ENCODE results near the gene PBX4.

PBX4 gene

DNA sequence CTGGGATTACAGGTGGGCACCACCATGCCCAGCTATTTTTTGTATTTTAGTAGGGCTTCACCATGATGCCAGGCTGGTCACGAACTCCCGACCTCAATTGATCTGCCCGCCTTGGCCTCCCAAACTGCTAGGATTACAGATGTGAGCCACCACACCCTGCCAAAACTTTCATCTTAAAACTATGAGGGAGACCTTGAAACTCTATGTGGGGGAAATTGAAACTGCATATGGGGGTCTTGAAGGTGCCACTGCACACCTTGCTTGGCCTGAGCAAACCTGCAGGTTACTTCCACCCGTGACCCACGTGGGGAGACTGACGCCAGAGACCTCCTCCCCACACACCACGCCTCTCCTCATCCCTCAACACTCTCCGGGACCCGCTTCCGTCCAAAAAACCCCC is 64.8 kb downstream of the PBX4 start:
- no peak for TF ChIP-seq Cebpa-rat (IDR thresholded peaks at IDR 0.05)
- H3K9ac ChIP-seq, result no peak overlapping the region
- H3K4me3 ChIP-seq, result no peak overlapping the region
- no peak overlapping the region for H3K4me2 ChIP-seq
- H3K9me3 ChIP-seq (replicated peaks in 1 of 11), result no peaks in the 10 kb centered on the region; a peak in 1 of 22 replicates
- H3K27ac ChIP-seq, result no peak overlapping the region
- no peaks in the 10 kb centered on the region for H3K36me3 ChIP-seq
- no peaks in the 10 kb centered on the region for H3K27me3 ChIP-seq
- H4K20me1 ChIP-seq, result no peaks in the 10 kb centered on the region
- H3K4me1 ChIP-seq, result peaks cover 0 to 18% (median 12%) of the 10 kb centered on the region in 10 experiments; a peak in 14 of 20 replicates

DNA sequence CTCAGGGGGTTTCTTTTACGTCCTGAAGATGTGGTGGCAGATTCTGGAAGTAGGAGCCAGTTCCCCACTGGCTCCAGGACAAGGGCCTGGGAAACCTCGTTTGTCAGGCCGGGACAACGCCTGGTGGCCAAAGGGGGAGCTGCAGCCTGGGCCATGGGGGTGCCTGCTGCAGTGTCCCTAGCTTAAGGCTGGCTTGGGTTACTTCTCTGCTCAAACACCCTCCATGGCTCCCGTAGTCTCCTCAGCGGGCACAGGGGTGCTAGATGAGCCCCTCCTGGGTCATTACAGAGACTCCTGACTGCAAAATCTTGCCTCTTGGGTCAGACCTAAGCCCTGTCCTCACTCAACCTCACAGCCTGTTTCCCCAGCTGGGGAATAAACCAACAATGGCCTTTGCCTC is 65.7 kb downstream of the PBX4 start:
- no peak for TF ChIP-seq Cebpa-rat (IDR thresholded peaks at IDR 0.05)
- no peaks in the 10 kb centered on the region; a peak in 1 of 22 replicates for H3K9me3 ChIP-seq (replicated peaks in 1 of 11)
- peaks cover 0 to 11% (median 9%) of the 10 kb centered on the region in 10 experiments; a peak in 13 of 20 replicates for H3K4me1 ChIP-seq
- no peak overlapping the region for H3K4me3 ChIP-seq
- no peak overlapping the region for H3K4me2 ChIP-seq
- no peaks in the 10 kb centered on the region for H4K20me1 ChIP-seq
- H3K27me3 ChIP-seq, result no peaks in the 10 kb centered on the region
- H3K27ac ChIP-seq, result no peak overlapping the region
- no peak overlapping the region for H3K9ac ChIP-seq
- H3K36me3 ChIP-seq, result no peaks in the 10 kb centered on the region

DNA sequence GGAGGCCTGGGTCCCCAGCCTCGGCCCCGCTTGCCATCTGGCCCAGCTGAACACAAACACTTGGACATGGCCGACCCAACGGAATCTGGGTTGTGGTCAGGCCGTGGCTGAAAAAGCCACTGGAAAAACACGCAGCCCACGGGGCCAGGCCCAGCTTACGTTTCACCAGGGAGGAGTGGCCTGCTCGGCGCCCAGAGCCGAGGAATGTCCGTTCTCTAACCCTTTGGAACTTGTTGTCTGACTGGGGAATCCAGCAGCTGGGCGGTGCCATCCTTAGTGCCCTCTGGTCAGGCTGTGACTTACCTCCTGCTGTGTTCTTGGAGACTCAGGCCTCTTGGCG is 66.7 kb downstream of the PBX4 start:
- Histone ChIP-seq H3K4me1 (peaks cover 0 to 11% (median 9%) of the 10 kb centered on the region in 10 experiments; a peak in 13 of 20 replicates), H3K27ac (peak overlapping the region in 2 of 11 experiments; percentile 33 to 38; a peak in 4 of 22 replicates), H3K4me2 (peak overlapping the region in 8 of 11 experiments; percentile 3 to 52 (median 32); a peak in 13 of 22 replicates), H3K9ac (peak overlapping the region in 5 of 11 experiments; percentile 5 to 52 (median 45); a peak in 4 of 22 replicates), H3K4me3 (no peak overlapping the region), H4K20me1 (no peaks in the 10 kb centered on the region), H3K36me3 (no peaks in the 10 kb centered on the region), H3K9me3 (replicated peaks in 1 of 11) (no peaks in the 10 kb centered on the region; a peak in 1 of 22 replicates), H3K27me3 (no peaks in the 10 kb centered on the region)
- no peak for TF ChIP-seq Cebpa-rat (IDR thresholded peaks at IDR 0.05)

DNA sequence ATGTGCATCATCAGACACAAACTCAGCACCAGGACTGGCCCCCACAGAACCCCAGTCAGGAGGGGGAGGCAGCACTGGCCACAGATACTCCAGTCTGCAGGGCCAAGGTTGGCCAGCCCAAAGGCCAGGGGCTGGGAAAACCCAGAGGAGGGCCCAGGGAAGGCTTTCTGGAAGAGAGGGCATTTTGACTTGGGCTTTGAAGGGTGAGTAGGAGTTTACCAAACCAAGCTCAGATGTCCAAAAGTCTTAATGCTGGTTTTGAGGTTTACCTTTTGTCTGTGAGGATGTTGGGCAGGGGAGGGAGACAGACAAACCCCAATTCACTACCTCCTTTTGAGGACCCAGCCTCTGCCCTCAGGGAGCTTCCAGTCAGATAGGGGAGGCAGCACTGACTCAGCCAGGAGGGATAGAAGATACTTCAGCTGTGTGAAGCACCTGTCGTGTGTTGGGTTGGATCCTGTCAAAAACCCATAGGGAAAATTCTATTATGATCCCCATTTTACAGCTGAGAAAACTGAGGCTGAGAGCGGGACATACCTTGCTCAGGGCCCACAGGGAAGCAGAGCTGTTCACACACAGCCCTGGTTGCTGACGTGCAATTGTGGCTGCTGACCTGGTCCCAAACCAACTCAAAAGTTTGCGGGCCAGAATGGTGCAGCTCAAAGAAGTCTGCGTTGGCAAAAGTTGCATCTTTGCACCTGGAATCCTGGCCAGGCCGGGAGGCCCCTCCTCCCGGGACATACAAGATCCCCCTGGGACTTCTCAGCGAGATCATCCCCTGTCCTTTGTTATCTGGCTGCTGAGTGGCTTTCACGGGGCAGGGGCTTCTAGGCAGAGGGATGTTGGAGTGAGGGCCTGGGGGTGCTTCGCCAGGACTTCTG is 67.3 kb downstream of the PBX4 start:
- H3K9me3 ChIP-seq (replicated peaks in 1 of 11), result no peaks in the 10 kb centered on the region; a peak in 1 of 22 replicates
- H3K4me1 ChIP-seq, result peaks cover 0 to 14% (median 9%) of the 10 kb centered on the region in 10 experiments; a peak in 13 of 20 replicates
- TF ChIP-seq Cebpa-rat (IDR thresholded peaks at IDR 0.05), result no peak
- H3K36me3 ChIP-seq, result no peaks in the 10 kb centered on the region
- peak overlapping the region in 2 of 11 experiments; percentile 33 to 38; a peak in 4 of 22 replicates for H3K27ac ChIP-seq
- no peaks in the 10 kb centered on the region for H3K27me3 ChIP-seq
- H3K9ac ChIP-seq, result peak overlapping the region in 5 of 11 experiments; percentile 5 to 52 (median 45); a peak in 4 of 22 replicates
- no peak overlapping the region for H3K4me3 ChIP-seq
- no peaks in the 10 kb centered on the region for H4K20me1 ChIP-seq
- peak overlapping the region in 8 of 11 experiments; percentile 3 to 52 (median 32); a peak in 13 of 22 replicates for H3K4me2 ChIP-seq

DNA sequence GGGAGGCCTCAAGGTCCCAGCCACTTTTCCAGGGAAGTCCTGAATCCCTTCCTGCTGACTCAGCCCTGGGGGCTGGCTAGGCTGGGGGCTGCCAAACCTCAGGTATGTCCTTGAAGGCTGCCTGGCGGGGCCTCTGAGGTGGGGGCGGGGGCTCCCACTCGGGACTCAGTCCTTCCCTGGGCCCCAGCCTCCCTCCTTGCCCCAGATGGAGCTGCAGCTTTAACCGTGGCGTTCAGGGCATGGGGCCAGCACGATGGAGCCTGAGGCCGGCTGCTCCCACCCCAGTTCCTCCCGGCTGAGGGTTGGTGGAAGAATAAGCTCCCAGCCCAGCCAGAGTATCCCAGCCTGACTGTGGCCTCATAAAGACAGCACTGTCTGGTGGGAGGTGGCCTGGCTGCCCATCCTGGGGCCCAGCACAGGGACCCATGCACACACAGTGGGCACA is 68.0 kb downstream of the PBX4 start:
- H3K4me2 ChIP-seq, result no peak overlapping the region
- no peak for TF ChIP-seq Cebpa-rat (IDR thresholded peaks at IDR 0.05)
- no peaks in the 10 kb centered on the region for H4K20me1 ChIP-seq
- no peak overlapping the region for H3K27ac ChIP-seq
- no peak overlapping the region for H3K4me3 ChIP-seq
- no peaks in the 10 kb centered on the region; a peak in 1 of 22 replicates for H3K9me3 ChIP-seq (replicated peaks in 1 of 11)
- no peaks in the 10 kb centered on the region for H3K36me3 ChIP-seq
- H3K27me3 ChIP-seq, result no peaks in the 10 kb centered on the region
- H3K4me1 ChIP-seq, result peaks cover 0 to 16% (median 9%) of the 10 kb centered on the region in 10 experiments; a peak in 13 of 20 replicates
- no peak overlapping the region for H3K9ac ChIP-seq

DNA sequence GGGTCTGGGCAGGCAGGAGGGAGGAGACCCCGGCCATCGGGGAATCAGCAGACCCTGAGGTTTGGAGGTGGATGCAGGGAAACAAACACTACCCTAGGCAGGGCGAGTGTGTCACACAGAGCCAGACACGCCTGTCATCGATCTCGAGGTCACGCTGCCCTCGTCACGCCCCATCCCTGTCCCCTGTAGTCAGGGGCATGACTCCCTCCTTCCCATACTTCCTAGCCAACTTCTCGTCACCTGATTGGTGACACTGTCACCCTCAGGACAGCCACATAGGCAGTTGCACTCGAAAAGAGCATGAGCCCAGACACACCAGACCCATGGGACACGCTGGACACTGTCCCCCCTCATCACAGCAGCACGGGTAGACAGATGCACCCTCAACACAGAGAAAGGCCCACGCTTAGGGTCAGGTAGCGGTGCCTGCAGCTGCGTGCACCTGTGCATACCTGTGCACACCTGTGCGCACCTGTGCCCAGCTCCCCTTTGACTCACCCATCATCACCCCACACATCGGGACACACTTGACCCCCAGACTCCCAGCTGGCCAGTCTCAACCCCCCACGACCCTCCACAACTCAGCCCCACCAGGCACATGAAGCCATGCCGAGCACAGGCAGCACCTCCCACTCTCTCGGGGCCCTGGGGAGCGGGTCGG is 68.6 kb downstream of the PBX4 start:
- Histone ChIP-seq H3K4me2 (no peak overlapping the region), H4K20me1 (no peaks in the 10 kb centered on the region), H3K9ac (no peak overlapping the region)

DNA sequence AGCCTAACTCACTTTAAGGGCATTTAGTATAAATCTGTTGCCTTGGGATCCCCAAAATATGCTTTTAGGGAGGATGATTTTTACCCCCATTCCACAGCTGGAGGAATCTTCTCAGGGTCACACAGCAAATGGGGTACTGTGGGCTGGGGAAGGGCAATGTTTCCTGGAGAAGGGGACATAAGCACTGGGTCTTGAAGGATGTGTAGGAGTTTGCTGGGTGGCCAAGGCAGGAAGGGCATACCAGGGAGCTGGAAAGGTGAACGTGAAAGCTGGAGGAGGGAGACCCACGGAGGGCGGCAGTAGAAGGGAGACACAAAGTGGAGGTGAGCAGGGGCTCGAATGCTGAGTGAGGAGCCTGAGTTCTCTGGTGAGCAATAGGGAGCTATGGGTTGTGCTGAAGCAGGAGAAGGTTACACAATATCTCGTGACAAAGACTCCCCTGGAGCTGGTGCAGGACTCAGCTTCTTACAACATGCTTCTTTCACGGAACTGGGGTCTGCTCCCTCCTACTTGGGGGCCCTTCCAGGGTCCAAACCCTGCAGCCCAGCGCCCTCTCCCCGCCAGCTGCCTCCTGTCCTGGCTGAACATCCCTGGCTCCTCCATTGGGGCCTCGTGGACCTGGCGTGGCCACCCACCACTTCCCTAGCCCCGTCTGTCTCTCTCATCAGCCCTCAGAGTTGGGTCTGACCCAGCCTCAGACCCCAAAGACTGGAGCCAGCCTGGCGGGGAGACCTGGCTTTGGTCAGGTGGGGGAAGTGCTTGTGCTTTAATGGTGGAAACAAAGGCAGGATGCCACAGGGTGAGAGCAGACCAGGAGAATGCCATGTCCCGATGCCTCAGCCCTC is 69.3 kb downstream of the PBX4 start:
- H3K36me3 ChIP-seq, result peaks cover 0 to 9% (median 0%) of the 10 kb centered on the region in 11 experiments; a peak in 1 of 22 replicates
- no peak overlapping the region for H3K4me3 ChIP-seq
- peaks cover 0 to 16% (median 9%) of the 10 kb centered on the region in 10 experiments; a peak in 13 of 20 replicates for H3K4me1 ChIP-seq
- peaks cover 0 to 9% (median 0%) of the 10 kb centered on the region in 11 experiments; a peak in 4 of 22 replicates for H3K9me3 ChIP-seq (replicated peaks in 1 of 11)
- no peak overlapping the region for H3K9ac ChIP-seq
- H4K20me1 ChIP-seq, result no peaks in the 10 kb centered on the region
- TF ChIP-seq Cebpa-rat (IDR thresholded peaks at IDR 0.05), result no peak
- H3K4me2 ChIP-seq, result no peak overlapping the region
- H3K27me3 ChIP-seq, result no peaks in the 10 kb centered on the region
- no peak overlapping the region for H3K27ac ChIP-seq

More for the DNA sequence above, 68.6 kb downstream of the PBX4 start:
- Histone ChIP-seq H3K4me1 (peaks cover 0 to 16% (median 9%) of the 10 kb centered on the region in 10 experiments; a peak in 13 of 20 replicates), H3K27ac (no peak overlapping the region), H3K9me3 (replicated peaks in 1 of 11) (peaks cover 0 to 1% (median 0%) of the 10 kb centered on the region in 11 experiments; a peak in 3 of 22 replicates), H3K27me3 (no peaks in the 10 kb centered on the region), H3K36me3 (0 out of 22 replicates have a peak, but pooled peaks cover 0 to 1% (median 0%) of the 10 kb centered on the region in 11 experiments), H3K4me3 (no peak overlapping the region)
- no peak for TF ChIP-seq Cebpa-rat (IDR thresholded peaks at IDR 0.05)

DNA sequence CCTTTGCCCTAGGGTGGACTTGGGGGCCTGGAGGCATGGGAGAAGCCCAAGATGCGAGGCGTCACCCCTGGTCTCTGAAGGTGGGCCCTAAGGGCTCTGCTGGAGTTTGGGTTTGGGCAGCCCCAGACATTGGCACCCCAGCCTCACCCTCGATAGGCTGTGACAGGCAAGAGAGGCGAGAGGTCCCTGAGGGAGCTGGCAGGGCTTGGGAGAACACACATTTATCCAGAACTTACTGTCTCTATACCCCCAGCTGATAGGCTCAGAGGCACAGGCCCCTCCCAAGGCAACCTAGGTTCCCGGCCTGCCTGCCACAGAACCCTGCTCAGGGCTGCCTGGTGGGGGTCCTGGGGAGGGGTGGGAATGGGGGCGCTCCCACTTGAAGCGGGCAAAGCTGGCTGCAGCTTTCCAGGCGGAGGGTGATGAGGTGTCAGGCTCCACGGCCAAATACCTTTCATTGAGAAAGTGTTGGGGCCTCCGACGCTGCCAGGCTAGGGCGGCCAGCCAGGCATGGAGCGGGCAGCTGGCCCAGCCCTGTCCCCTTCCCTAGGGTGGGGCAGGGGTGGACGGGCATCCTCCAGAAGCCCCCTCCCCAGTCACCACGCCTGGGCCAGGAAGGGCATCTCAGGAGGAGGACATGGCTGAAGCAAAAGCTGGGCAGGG is 70.7 kb downstream of the PBX4 start:
- H3K27ac ChIP-seq, result no peak overlapping the region
- H4K20me1 ChIP-seq, result no peaks in the 10 kb centered on the region
- peaks cover 0 to 13% (median 0%) of the 10 kb centered on the region in 11 experiments; a peak in 4 of 22 replicates for H3K9me3 ChIP-seq (replicated peaks in 1 of 11)
- no peak overlapping the region for H3K4me3 ChIP-seq
- no peak overlapping the region for H3K4me2 ChIP-seq
- H3K9ac ChIP-seq, result no peak overlapping the region
- peaks cover 0 to 11% (median 0%) of the 10 kb centered on the region in 11 experiments; a peak in 1 of 22 replicates for H3K36me3 ChIP-seq
- no peaks in the 10 kb centered on the region for H3K27me3 ChIP-seq
- peaks cover 5 to 22% (median 14%) of the 10 kb centered on the region in 10 experiments for H3K4me1 ChIP-seq
- TF ChIP-seq Cebpa-rat (IDR thresholded peaks at IDR 0.05), result no peak
